Sigmoid colon (tissue), 7 donors: ENCODE data around the gene EVC. TPM values are rescaled to one million over a fixed set of nuclear protein-coding genes. Genes with fewer than 3 reads are reported as not detected.

Experiments
- DNase-seq: peaks from one replicate; pipeline ENCODE4 v3.0.0-alpha.2; 2019
- H3K27ac ChIP-seq, 4 donors: fragments of 200-600 bp; sonication (generic); one replicate each; pipeline ENCODE4 v1.5.1; 2016 to 2019; ENCODE audit warnings: mild to moderate bottlenecking in 1 of 4
- H3K27me3 ChIP-seq, 3 donors: fragments of 200-600 bp; sonication (generic); one replicate each; pipeline ENCODE4 v1.5.1; 2019; ENCODE audit warnings: mild to moderate bottlenecking in 1 of 3
- H3K36me3 ChIP-seq, 4 donors: fragments of 200-600 bp; sonication (generic); one replicate each; pipeline ENCODE4 v1.5.1; 2016 to 2019
- H3K4me1 ChIP-seq, 4 donors: fragments of 200-600 bp; sonication (generic); one replicate each; pipeline ENCODE4 v1.5.1; 2017 to 2019
- H3K4me3 ChIP-seq, 4 donors: fragments of 200-600 bp; sonication (generic); one replicate each; pipeline ENCODE4 v1.5.1; 2017 to 2019; ENCODE audit warnings: mild to moderate bottlenecking in 2 of 4, moderate library complexity in 1 of 4
- H3K9me3 ChIP-seq, 4 donors: fragments of 200-600 bp in 3 of 4; sonication (generic) in 3 of 4; one replicate each; pipeline versions ENCODE4 v1.5.1 to v1.6.1; 2013 to 2019
- EP300 ChIP-seq, 4 donors: sonication (generic); formaldehyde crosslinking; IDR thresholded peaks; one replicate each; pipeline ENCODE4 v1.6.1; 2017; ENCODE audit warnings: antibody characterized with exemption in 4 of 4
- POLR2A ChIP-seq, 2 donors: fragments of 450-650 bp; IDR thresholded peaks; one replicate each; pipeline ENCODE4 v1.6.1; 2016; ENCODE audit warnings: antibody characterized with exemption in 2 of 2, mild to moderate bottlenecking in 2 of 2, moderate library complexity in 2 of 2
- POLR2AphosphoS5 ChIP-seq, 4 donors: sonication (generic); formaldehyde crosslinking; IDR thresholded peaks; one replicate each; pipeline ENCODE4 v1.6.1; 2017; ENCODE audit warnings: antibody characterized with exemption in 4 of 4
- WGBS, 2 donors: extraction: QIAGEN DNeasy Blood & Tissue Kit; methylation state at CpG; one replicate each; pipeline ENCODE4 v1.1.7; 2013; 5-methylcytosine and 5-hydroxymethylcytosine counted together
- intact Hi-C: fragments of 100-400 bp; cut with DNase I; formaldehyde crosslinking; loops from one replicate; pipeline ENCODE4 v1.15.1; 2023
- polyA plus RNA-seq, 3 donors: library from polyadenylated mRNA; stranded (reverse); fragments of 200-250 nt; gene quantifications; one replicate each; pipeline ENCODE4 v1.2.3, GENCODE V29; 2013
- total RNA-seq, 4 donors: library from RNA; depleted of rRNA; stranded (reverse); fragments of >200 nt; gene quantifications; one replicate each; pipeline ENCODE4 v1.1.0, GENCODE V29; 2016
- TF ChIP-seq, protein P1 (sequence below), 4 experiments: fragments of 450-650 bp in 3 of 4; fragments of 200-600 bp in 1 of 4; IDR thresholded peaks; one replicate each; pipeline ENCODE4 v1.5.1; 2016 to 2019; ENCODE audit warnings: antibody characterized with exemption in 4 of 4, mild to moderate bottlenecking in 3 of 4, moderate library complexity in 2 of 4
- donor health status: healthy with polysubstance abuse.
- donor health status: Bipolar disorder and iron deficiency.
- donor health status: healthy.

The EVC gene
- total and polyA plus RNA-seq, 7 donors: 0.46 to 35.2 (median 15.6) TPM

DNA sequence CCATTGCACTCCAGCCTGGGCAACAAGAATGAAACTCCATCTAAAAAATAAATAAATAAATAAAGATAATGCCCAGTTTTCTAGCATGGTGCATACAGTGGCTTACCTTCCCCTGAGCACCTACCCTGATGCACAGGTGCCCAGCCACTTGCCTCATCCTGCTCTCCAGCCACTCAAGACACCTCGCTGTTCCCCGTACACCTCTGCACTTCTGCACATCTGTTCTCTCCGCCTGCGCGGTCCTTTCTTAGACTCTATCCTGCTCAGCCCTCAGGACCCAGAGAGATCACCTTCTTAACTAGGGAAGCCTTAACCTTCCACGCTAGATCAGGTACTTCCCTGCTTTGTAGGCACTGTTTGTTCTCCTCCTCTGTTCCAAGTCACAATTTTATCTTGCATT, 2.9 kb downstream of the EVC start:
- no peaks in the 10 kb centered on the region for H3K9me3 ChIP-seq
- no peak overlapping the region for H3K4me3 ChIP-seq
- no peak overlapping the region for H3K27ac ChIP-seq
- intact Hi-C loops: no loop called here
- peaks cover 0 to 37% (median 29%) of the 10 kb centered on the region in 4 donors for H3K4me1 ChIP-seq
- TF ChIP-seq EP300 (IDR thresholded peaks at IDR 0.05) (no peak), POLR2A (IDR thresholded peaks at IDR 0.05) (no peak), POLR2AphosphoS5 (IDR thresholded peaks at IDR 0.05) (no peak)
- TF ChIP-seq, protein P1, sequence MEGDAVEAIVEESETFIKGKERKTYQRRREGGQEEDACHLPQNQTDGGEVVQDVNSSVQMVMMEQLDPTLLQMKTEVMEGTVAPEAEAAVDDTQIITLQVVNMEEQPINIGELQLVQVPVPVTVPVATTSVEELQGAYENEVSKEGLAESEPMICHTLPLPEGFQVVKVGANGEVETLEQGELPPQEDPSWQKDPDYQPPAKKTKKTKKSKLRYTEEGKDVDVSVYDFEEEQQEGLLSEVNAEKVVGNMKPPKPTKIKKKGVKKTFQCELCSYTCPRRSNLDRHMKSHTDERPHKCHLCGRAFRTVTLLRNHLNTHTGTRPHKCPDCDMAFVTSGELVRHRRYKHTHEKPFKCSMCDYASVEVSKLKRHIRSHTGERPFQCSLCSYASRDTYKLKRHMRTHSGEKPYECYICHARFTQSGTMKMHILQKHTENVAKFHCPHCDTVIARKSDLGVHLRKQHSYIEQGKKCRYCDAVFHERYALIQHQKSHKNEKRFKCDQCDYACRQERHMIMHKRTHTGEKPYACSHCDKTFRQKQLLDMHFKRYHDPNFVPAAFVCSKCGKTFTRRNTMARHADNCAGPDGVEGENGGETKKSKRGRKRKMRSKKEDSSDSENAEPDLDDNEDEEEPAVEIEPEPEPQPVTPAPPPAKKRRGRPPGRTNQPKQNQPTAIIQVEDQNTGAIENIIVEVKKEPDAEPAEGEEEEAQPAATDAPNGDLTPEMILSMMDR (IDR thresholded peaks at IDR 0.05): no peak
- no peaks in the 10 kb centered on the region for H3K36me3 ChIP-seq
- DNase-seq: no peak
- 86 to 90% methylated on average over 6 of the region's 6 CpGs for WGBS, 2 donors
- H3K27me3 ChIP-seq: no peaks in the 10 kb centered on the region

GRCh38 chr4:5715357-5715756, 4.4 kb downstream of the EVC start:
- H3K4me1 ChIP-seq: peaks cover 0 to 29% (median 24%) of the 10 kb centered on the region in 4 donors
- H3K27me3 ChIP-seq: no peaks in the 10 kb centered on the region
- no peak for DNase-seq
- no peak overlapping the region for H3K4me3 ChIP-seq
- H3K9me3 ChIP-seq: no peaks in the 10 kb centered on the region
- 61 to 63% methylated on average over 2 of the region's 2 CpGs for WGBS, 2 donors
- H3K27ac ChIP-seq: no peak overlapping the region
- peaks cover 0 to 12% (median 0%) of the 10 kb centered on the region in 4 donors for H3K36me3 ChIP-seq
- TF ChIP-seq EP300 (IDR thresholded peaks at IDR 0.05) (no peak), POLR2A (IDR thresholded peaks at IDR 0.05) (no peak), POLR2AphosphoS5 (IDR thresholded peaks at IDR 0.05) (no peak)
- TF ChIP-seq, protein P1 (IDR thresholded peaks at IDR 0.05): no peak
- intact Hi-C loops: no loop called here

GRCh38 chr4:5716391-5716790, 5.4 kb downstream of the EVC start:
- Histone ChIP-seq H3K9me3 (no peaks in the 10 kb centered on the region), H3K27me3 (no peaks in the 10 kb centered on the region), H3K36me3 (peaks cover 0 to 22% (median 0%) of the 10 kb centered on the region in 4 donors), H3K4me1 (peaks cover 0 to 25% (median 20%) of the 10 kb centered on the region in 4 donors), H3K4me3 (no peak overlapping the region), H3K27ac (no peak overlapping the region)
- TF ChIP-seq, protein P1 (IDR thresholded peaks at IDR 0.05): no peak
- TF ChIP-seq POLR2A (IDR thresholded peaks at IDR 0.05) (no peak), POLR2AphosphoS5 (IDR thresholded peaks at IDR 0.05) (no peak), EP300 (IDR thresholded peaks at IDR 0.05) (no peak)
- DNase-seq: no peak
- 76 to 81% methylated on average over 2 of the region's 2 CpGs for WGBS, 2 donors
- intact Hi-C loops: no loop called here

- H3K27me3 ChIP-seq: no peaks in the 10 kb centered on the region
- H3K4me3 ChIP-seq: no peak overlapping the region
- no peak overlapping the region for H3K27ac ChIP-seq
- peaks cover 0 to 24% (median 0%) of the 10 kb centered on the region in 4 donors for H3K36me3 ChIP-seq
- WGBS, 2 donors: 59 to 87% methylated on average over 4 of the region's 4 CpGs
- no peak for TF ChIP-seq EP300 (IDR thresholded peaks at IDR 0.05)
- no peak for TF ChIP-seq POLR2AphosphoS5 (IDR thresholded peaks at IDR 0.05)
- TF ChIP-seq, protein P1 (IDR thresholded peaks at IDR 0.05): no peak
- no peak for TF ChIP-seq POLR2A (IDR thresholded peaks at IDR 0.05)
- no peaks in the 10 kb centered on the region for H3K9me3 ChIP-seq
- peaks cover 0 to 14% (median 8%) of the 10 kb centered on the region in 4 donors for H3K4me1 ChIP-seq
- intact Hi-C loops: no loop called here
- no peak for DNase-seq
Observed at GRCh38 chr4:5717449-5718158, 6.6 kb downstream of the EVC start.
